H1 (cell line): ENCODE results near the gene ISOC2. TPM values are rescaled to one million over a fixed set of nuclear protein-coding genes. Genes with fewer than 3 reads are reported as not detected.

Experiments
- BACH1 ChIP-seq: IDR thresholded peaks from 2 replicates; pipeline ENCODE4 v1.6.1; 2012; ENCODE audit warnings: low read length, improper control_type of control experiment
- CBX8 ChIP-seq: fragments of 300-800, 300-1000 bp; sonication (generic); IDR thresholded peaks from 2 replicates; pipeline ENCODE4 v1.7.1; 2016; ENCODE audit warnings: low read depth, low read length, borderline replicate concordance
- CEBPB ChIP-seq: IDR thresholded peaks from 2 replicates; pipeline ENCODE4 v1.6.1; 2012; ENCODE audit warnings: low read depth, low read length
- CHD1 ChIP-seq: IDR thresholded peaks from 2 replicates; pipeline ENCODE4 v1.6.1; 2012; ENCODE audit warnings: low read depth, low read length, improper control_type of control experiment
- JUN ChIP-seq: IDR thresholded peaks from 2 replicates; pipeline ENCODE4 v1.6.1; 2011; ENCODE audit warnings: low read depth, mild to moderate bottlenecking, improper control_type of control experiment, low read length
- KDM1A ChIP-seq: fragments of 200-600, 300-600 bp; sonication (generic); IDR thresholded peaks from 2 replicates; pipeline ENCODE4 v1.7.1; 2016; ENCODE audit warnings: mild to moderate bottlenecking, low read length, borderline replicate concordance
- SP1 ChIP-seq: IDR thresholded peaks from 2 replicates; pipeline ENCODE4 v1.6.1; 2011; ENCODE audit warnings: low read depth, low read length
- SP2 ChIP-seq: IDR thresholded peaks from 2 replicates; pipeline ENCODE4 v1.6.1; 2012; ENCODE audit warnings: mild to moderate bottlenecking, low read length, inconsistent platforms
- SRF ChIP-seq: IDR thresholded peaks from 2 replicates; pipeline ENCODE4 v1.6.1; 2011; ENCODE audit warnings: mild to moderate bottlenecking, low read depth, low read length, moderate library complexity
- TAF1 ChIP-seq: IDR thresholded peaks from 2 replicates; pipeline ENCODE4 v1.6.1; 2011; ENCODE audit warnings: mild to moderate bottlenecking, low read depth, low read length
- TBP ChIP-seq: IDR thresholded peaks from 2 replicates; pipeline ENCODE4 v1.6.1; 2011; ENCODE audit warnings: low read depth, low read length, improper control_type of control experiment
- ZNF274 ChIP-seq: IDR thresholded peaks from 2 replicates; pipeline ENCODE4 v1.7.0; 2012; ENCODE audit warnings: low read length, borderline replicate concordance; ENCODE audit errors: extremely low read depth
- polyA plus RNA-seq, 7 experiments: library from polyadenylated mRNA; depleted of rRNA in 3 of 7; stranded (reverse) in 5 of 7; unstranded in 2 of 7; fragments of >200 nt in 5 of 7; fragments of 200-250 nt in 2 of 7; gene quantifications; 1 replicate in 5 of 7; 2 replicates in 1 of 7; 4 replicates in 1 of 7; pipeline versions ENCODE4 v1.2.1 to v1.2.3, GENCODE V29; 2011 to 2013; ENCODE audit warnings: missing spikeins in 2 of 7, mixed read lengths in 2 of 7
- total RNA-seq: library from RNA; stranded (reverse); fragmentation: NEBNext Ultra II Directional; extraction: Animal tissue kit (Norgen Biotek cat#: 25700); gene quantifications from 2 replicates; pipeline ENCODE4 v1.2.1, GENCODE V29; 2021
- TF ChIP-seq, protein P1 (sequence below): fragments of 300-600 bp; sonication (generic); IDR thresholded peaks from 2 replicates; pipeline ENCODE4 v1.7.1; 2012; ENCODE audit warnings: low read length, moderate library complexity, mild to moderate bottlenecking, inconsistent platforms; ENCODE audit not compliant: insufficient replicate concordance
- TF ChIP-seq, protein P2 (sequence below): IDR thresholded peaks from 2 replicates; pipeline ENCODE4 v1.6.1; 2012; ENCODE audit warnings: inconsistent platforms

Gene ISOC2
- total and polyA plus RNA-seq, 2 of the 8 experiments (the other 6 are each of a cell fraction or from before 2014, with no cell fraction given) = 96.9 to 152 TPM

DNA sequence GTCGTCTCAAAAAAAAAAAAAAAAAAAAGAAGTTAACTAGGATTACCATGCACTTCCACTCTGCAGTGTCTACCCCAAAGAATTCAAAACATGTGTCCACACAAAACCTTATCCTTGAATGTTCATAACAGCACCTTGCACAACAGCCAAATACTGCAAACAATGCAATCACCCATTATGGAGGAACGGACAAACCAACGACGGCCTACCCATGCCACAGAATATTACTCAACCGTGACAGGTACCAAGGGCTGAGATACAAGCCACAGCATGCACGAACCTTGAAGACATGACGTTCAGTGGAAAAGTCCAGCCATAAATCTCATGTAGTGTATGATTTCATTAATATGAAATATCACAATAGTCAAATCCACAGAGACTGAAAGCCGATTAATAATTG, 15.4 kb downstream of the ISOC2 start (continued):
- TF ChIP-seq, protein P1, sequence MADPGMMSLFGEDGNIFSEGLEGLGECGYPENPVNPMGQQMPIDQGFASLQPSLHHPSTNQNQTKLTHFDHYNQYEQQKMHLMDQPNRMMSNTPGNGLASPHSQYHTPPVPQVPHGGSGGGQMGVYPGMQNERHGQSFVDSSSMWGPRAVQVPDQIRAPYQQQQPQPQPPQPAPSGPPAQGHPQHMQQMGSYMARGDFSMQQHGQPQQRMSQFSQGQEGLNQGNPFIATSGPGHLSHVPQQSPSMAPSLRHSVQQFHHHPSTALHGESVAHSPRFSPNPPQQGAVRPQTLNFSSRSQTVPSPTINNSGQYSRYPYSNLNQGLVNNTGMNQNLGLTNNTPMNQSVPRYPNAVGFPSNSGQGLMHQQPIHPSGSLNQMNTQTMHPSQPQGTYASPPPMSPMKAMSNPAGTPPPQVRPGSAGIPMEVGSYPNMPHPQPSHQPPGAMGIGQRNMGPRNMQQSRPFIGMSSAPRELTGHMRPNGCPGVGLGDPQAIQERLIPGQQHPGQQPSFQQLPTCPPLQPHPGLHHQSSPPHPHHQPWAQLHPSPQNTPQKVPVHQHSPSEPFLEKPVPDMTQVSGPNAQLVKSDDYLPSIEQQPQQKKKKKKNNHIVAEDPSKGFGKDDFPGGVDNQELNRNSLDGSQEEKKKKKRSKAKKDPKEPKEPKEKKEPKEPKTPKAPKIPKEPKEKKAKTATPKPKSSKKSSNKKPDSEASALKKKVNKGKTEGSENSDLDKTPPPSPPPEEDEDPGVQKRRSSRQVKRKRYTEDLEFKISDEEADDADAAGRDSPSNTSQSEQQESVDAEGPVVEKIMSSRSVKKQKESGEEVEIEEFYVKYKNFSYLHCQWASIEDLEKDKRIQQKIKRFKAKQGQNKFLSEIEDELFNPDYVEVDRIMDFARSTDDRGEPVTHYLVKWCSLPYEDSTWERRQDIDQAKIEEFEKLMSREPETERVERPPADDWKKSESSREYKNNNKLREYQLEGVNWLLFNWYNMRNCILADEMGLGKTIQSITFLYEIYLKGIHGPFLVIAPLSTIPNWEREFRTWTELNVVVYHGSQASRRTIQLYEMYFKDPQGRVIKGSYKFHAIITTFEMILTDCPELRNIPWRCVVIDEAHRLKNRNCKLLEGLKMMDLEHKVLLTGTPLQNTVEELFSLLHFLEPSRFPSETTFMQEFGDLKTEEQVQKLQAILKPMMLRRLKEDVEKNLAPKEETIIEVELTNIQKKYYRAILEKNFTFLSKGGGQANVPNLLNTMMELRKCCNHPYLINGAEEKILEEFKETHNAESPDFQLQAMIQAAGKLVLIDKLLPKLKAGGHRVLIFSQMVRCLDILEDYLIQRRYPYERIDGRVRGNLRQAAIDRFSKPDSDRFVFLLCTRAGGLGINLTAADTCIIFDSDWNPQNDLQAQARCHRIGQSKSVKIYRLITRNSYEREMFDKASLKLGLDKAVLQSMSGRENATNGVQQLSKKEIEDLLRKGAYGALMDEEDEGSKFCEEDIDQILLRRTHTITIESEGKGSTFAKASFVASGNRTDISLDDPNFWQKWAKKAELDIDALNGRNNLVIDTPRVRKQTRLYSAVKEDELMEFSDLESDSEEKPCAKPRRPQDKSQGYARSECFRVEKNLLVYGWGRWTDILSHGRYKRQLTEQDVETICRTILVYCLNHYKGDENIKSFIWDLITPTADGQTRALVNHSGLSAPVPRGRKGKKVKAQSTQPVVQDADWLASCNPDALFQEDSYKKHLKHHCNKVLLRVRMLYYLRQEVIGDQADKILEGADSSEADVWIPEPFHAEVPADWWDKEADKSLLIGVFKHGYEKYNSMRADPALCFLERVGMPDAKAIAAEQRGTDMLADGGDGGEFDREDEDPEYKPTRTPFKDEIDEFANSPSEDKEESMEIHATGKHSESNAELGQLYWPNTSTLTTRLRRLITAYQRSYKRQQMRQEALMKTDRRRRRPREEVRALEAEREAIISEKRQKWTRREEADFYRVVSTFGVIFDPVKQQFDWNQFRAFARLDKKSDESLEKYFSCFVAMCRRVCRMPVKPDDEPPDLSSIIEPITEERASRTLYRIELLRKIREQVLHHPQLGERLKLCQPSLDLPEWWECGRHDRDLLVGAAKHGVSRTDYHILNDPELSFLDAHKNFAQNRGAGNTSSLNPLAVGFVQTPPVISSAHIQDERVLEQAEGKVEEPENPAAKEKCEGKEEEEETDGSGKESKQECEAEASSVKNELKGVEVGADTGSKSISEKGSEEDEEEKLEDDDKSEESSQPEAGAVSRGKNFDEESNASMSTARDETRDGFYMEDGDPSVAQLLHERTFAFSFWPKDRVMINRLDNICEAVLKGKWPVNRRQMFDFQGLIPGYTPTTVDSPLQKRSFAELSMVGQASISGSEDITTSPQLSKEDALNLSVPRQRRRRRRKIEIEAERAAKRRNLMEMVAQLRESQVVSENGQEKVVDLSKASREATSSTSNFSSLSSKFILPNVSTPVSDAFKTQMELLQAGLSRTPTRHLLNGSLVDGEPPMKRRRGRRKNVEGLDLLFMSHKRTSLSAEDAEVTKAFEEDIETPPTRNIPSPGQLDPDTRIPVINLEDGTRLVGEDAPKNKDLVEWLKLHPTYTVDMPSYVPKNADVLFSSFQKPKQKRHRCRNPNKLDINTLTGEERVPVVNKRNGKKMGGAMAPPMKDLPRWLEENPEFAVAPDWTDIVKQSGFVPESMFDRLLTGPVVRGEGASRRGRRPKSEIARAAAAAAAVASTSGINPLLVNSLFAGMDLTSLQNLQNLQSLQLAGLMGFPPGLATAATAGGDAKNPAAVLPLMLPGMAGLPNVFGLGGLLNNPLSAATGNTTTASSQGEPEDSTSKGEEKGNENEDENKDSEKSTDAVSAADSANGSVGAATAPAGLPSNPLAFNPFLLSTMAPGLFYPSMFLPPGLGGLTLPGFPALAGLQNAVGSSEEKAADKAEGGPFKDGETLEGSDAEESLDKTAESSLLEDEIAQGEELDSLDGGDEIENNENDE = no peak
- TF ChIP-seq KDM1A = no peak
- TF ChIP-seq SP2 = no peak
- TF ChIP-seq, protein P2, sequence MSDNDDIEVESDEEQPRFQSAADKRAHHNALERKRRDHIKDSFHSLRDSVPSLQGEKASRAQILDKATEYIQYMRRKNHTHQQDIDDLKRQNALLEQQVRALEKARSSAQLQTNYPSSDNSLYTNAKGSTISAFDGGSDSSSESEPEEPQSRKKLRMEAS = no peak
- no peak for TF ChIP-seq CHD1
- TF ChIP-seq CBX8 = no peak
- no peak for TF ChIP-seq BACH1
- no peak for TF ChIP-seq SP1
- no peak for TF ChIP-seq ZNF274
- TF ChIP-seq CEBPB = no peak
- TF ChIP-seq TBP = no peak
- TF ChIP-seq JUN = no peak
- no peak for TF ChIP-seq TAF1
- no peak for TF ChIP-seq SRF
